Daoy (cell line): Measurements from ENCODE around the gene ARID4B. TPM values are rescaled to one million over a fixed set of nuclear protein-coding genes. Genes with fewer than 3 reads are reported as not detected.

Experiments
- DNase-seq: peaks from one replicate; pipeline ENCODE4 v3.0.0-alpha.2; 2015; ENCODE audit warnings: low read depth
- total RNA-seq: library from RNA; depleted of rRNA; stranded (reverse); fragments of >200 nt; shearing (Covaris generic); gene quantifications from 2 replicates; pipeline ENCODE4 v1.2.3, GENCODE V29; 2014; rRNA removed

ARID4B gene
- total RNA-seq, 1 experiment from 2014 or later, result 18.7 TPM

DNA sequence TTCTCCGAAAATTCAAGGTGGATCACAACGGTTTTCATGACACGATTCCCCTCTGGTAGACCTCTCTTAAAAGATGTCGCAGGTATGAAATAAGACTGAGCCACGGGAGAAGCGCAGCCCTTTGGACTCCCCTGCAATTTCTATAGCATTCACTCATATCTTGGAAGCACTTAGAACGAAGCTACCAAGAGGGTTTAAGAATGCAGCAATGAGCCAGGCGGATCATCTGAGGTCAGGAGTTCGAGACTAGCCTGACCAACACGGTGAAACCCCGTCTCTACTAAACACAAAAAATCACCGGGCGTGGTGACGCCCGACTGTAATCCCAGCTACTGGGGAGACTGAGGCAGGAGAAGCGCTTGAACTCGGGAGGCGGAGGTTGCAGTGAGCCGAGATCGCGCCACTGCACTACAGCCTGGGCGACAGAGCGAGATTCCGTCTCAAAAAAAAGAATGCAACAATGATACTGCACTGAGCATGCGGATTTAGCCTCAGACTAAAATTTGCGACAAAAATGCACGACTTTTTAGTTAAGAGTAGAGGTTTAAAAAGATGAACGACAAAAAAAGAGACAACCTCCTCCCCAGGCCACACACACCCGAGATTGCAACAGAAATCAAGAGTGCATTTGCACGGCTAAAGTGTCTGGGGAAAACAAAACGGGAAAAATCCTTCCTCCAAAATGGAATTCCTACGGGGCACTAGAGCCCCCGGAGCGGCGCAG lies 200.1 kb downstream of the ARID4B start:
- no peak for DNase-seq

DNA sequence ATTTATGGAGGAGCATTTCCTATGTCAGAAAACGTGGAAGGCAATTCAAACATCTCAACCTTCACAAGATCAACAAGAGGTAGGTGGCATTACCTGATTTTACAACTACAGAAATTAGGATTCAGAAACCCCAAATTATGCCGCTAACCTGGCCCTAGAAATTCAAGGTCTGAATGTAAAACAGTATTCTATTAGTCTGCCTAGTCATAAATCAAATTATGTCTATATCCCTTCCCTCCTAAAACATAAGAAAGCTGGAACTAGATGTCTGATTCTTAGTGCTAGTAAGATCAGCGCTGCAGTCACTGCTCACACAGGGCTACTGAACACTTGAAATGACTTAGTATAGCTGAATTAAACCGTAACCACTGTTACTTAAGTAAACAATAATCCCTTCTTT lies 200.8 kb downstream of the ARID4B start:
- no peak for DNase-seq

DNA sequence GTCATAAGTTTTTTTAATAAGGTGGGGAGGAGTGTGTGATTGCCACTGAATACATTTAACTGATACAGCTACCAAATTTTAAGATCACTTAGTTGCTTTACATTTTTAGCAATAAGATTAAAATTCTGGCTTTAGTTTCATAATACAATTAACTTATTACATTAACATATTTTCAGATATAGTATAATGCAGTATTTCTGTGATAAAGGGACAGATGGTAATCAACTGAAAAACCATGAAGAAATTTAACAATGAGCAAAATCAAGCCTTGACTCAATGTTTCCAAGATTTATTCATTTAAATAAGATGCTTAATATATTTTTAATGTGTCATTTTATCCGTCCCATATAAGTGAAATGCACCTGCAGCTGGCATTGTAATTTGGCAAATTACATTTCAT lies 203.3 kb downstream of the ARID4B start:
- no peak for DNase-seq

DNA sequence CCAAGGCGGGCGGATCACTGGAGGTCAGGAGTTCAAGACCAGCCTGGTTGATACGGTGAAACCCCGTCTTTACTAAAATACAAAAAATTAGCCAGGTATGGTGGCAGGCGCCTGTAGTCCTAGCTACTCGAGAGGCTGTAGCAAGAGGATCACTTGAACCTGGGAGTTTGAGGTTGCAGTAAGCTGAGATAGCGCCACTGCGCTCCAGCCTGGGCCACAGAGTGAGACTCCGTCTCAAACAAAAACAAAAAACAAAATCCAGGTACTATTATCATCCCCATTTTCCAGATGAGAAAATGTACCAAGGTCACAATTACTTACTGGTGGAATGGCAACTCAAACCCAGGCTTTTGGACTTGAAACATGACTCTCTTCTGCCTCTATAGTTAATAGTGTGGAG lies 203.9 kb downstream of the ARID4B start:
- DNase-seq, result no peak

DNA sequence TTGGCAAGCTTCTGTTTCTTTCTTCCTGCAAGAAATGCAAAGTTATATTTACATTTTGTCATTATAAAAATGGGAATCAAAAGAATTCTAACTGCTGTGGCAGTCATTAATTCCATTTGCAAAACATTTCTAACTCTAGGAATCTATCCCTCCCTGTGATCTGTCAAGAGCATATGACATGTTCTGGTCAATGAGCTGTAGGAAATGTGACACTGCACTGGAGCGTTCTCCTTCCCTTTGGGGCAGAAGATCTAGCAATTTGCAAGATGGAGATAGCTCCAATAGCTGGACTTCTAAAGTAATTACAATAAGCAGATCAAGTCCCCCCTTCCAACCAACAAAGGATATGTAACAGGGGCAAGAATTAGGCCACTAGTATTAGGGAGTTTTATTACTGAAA lies 205.6 kb downstream of the ARID4B start:
- no peak for DNase-seq

Other genes starting within 250 kb of the ARID4B start
- gene TOMM20, start 199.3 kb downstream of the ARID4B start, total RNA-seq, result 73.2 and 86.1 TPM in 2 replicates
- 143 and 261 TPM in 2 replicates for gene RBM34, start 166.9 kb downstream of the ARID4B start, total RNA-seq
- 31.6 and 43.2 TPM in 2 replicates for gene GGPS1, start 391 bp upstream of the ARID4B start, total RNA-seq
- gene TBCE, start 39.2 kb upstream of the ARID4B start, total RNA-seq, result 31.9 and 71.7 TPM in 2 replicates
- 30.0 and 31.9 TPM in 2 replicates for gene B3GALNT2, start 176.3 kb upstream of the ARID4B start, total RNA-seq